Measurements from ENCODE around the gene MARK4.

- TF ChIP-seq CTCF (IDR thresholded peaks at IDR 0.05), result no peak
- no peak for TF ChIP-seq POLR2A (IDR thresholded peaks at IDR 0.05)
Measured at GRCh38 chr19:45267296-45267695, 16.2 kb downstream of the MARK4 start.
